CD4-positive, alpha-beta T cell (primary cell): Measurements from ENCODE around the gene CXCL12. TPM values are rescaled to one million over a fixed set of nuclear protein-coding genes. Genes with fewer than 3 reads are reported as not detected.

Source experiments
- ATAC-seq: fragments of 200-7000 bp; cut with Tn5 transposase; one replicate; pipeline ENCODE4 v1.10.0; 2022; ENCODE audit warnings: mild to moderate bottlenecking; ENCODE audit not compliant: poor library complexity
- CTCF ChIA-PET: fragments of 350-600 bp; sonication (Branson Sonifier 250); formaldehyde crosslinking; loops from one replicate; lab custom pipeline; 2021; ENCODE audit warnings: antibody characterized with exemption, inconsistent platforms; lab: Charles Lee
- POLR2A ChIA-PET: fragments of 350-600 bp; sonication (Branson Sonifier 250); formaldehyde crosslinking; loops from one replicate; lab custom pipeline; 2021; ENCODE audit warnings: antibody characterized with exemption, inconsistent platforms; lab: Charles Lee
- DNase-seq, 14 experiments: peaks; one replicate each; pipeline ENCODE4 v3.0.0-alpha.2; 2013 to 2020; ENCODE audit warnings: mixed read lengths in 2 of 14
- H3K27ac ChIP-seq, 2 donors: one replicate each; pipeline versions ENCODE4 v1.5.1 to v1.7.0; 2013; ENCODE audit warnings: low read length in 2 of 2, low read depth in 1 of 2, mild to moderate bottlenecking in 1 of 2
- H3K27me3 ChIP-seq, 2 experiments: 1 replicate in 1 of 2; 2 replicates in 1 of 2; pipeline versions ENCODE4 v1.6.1 to v1.7.0; 2013; ENCODE audit warnings: low read length in 2 of 2, control low read depth in 1 of 2, mild to moderate bottlenecking in 1 of 2, moderate library complexity in 1 of 2; ENCODE audit not compliant: insufficient read depth in 2 of 2, control insufficient read depth in 1 of 2
- H3K36me3 ChIP-seq: one replicate; pipeline ENCODE4 v1.6.1; 2013; ENCODE audit warnings: low read length, control low read depth; ENCODE audit not compliant: insufficient read depth
- H3K4me1 ChIP-seq: one replicate; pipeline ENCODE4 v1.6.1; 2013; ENCODE audit warnings: low read length, control low read depth; ENCODE audit not compliant: insufficient read depth
- H3K4me3 ChIP-seq: one replicate; pipeline ENCODE4 v1.5.1; 2013; ENCODE audit warnings: mild to moderate bottlenecking, low read length, moderate library complexity
- H3K9me3 ChIP-seq, 2 experiments: 1 replicate in 1 of 2; 2 replicates in 1 of 2; pipeline versions ENCODE4 v1.6.1 to v1.7.0; 2013; ENCODE audit warnings: low read length in 2 of 2, mild to moderate bottlenecking in 2 of 2, control low read depth in 1 of 2, moderate library complexity in 1 of 2; ENCODE audit not compliant: control insufficient read depth in 1 of 2, insufficient read depth in 1 of 2
- H3K27ac Mint-ChIP-seq: one replicate; pipeline ENCODE4 v1.8.0; 2020; ENCODE audit warnings: mixed read lengths
- H3K27me3 Mint-ChIP-seq: one replicate; pipeline ENCODE4 v1.8.0; 2021; ENCODE audit warnings: mixed read lengths
- H3K36me3 Mint-ChIP-seq: one replicate; pipeline ENCODE4 v1.8.0; 2021; ENCODE audit warnings: low read depth, mixed read lengths
- H3K4me1 Mint-ChIP-seq: one replicate; pipeline ENCODE4 v1.8.0; 2021; ENCODE audit warnings: low read depth, mixed read lengths
- H3K4me3 Mint-ChIP-seq: one replicate; pipeline ENCODE4 v1.8.0; 2020; ENCODE audit warnings: mild to moderate bottlenecking, mixed read lengths
- H3K9me3 Mint-ChIP-seq: one replicate; pipeline ENCODE4 v1.8.0; 2020; ENCODE audit warnings: mixed read lengths
- intact Hi-C, 2 experiments: fragments of 100-400 bp; cut with DNase I in 1 of 2; cut with micrococcal nuclease in 1 of 2; formaldehyde crosslinking; loops; one replicate each; pipeline versions ENCODE4 v1.15.1 to v1.9.0; 2023 to 2025; cut with DNase I, micrococcal nuclease
- total RNA-seq, 174 experiments: library from RNA in 2 of 174; stranded (reverse) in 2 of 174; gene quantifications; one replicate each; pipeline ENCODE4 v1.2.3 and lab custom pipeline; 2021 to 2026
- TF ChIP-seq, protein P1 (sequence below): fragments of 200-600 bp; IDR thresholded peaks from one replicate; pipeline ENCODE4 v1.8.0; 2022; ENCODE audit warnings: antibody characterized with exemption, mild to moderate bottlenecking

CXCL12 gene
- total RNA-seq, 2 experiments from 2014 or later = not detected

DNA sequence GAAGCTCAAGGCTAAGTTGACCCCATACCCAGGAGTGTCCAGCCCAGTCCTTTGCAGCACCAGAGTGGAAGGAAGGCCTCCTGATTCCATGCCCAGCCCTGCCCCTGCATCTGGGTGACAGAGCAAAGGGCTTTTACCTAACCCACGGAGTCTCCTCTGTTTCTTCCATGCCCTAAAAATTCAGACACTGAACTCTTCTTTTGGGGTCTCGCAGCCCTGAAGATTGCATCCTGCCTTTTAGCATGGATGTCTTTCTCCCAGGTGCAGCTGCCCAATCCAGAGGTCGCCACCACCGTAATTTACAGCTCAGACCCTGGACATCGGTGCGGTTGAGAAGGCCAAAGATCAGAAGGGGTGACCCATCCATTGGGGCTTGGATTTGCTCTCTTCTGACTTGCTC is 50.8 kb downstream of the CXCL12 start:
- intact Hi-C loops = no loop called here
- ChIA-PET CTCF (no interaction called here), POLR2A (no interaction called here)
- no peaks in the 10 kb centered on the region for H3K4me1 ChIP-seq
- Mint-ChIP-seq H3K36me3 (no peaks in the 10 kb centered on the region), H3K4me1 (no peaks in the 10 kb centered on the region), H3K4me3 (no peak overlapping the region), H3K9me3 (no peaks in the 10 kb centered on the region), H3K27ac (no peak overlapping the region), H3K27me3 (peaks cover 21% of the 10 kb centered on the region)
- DNase-seq (no peak), ATAC-seq (no peak)
- TF ChIP-seq, protein P1, sequence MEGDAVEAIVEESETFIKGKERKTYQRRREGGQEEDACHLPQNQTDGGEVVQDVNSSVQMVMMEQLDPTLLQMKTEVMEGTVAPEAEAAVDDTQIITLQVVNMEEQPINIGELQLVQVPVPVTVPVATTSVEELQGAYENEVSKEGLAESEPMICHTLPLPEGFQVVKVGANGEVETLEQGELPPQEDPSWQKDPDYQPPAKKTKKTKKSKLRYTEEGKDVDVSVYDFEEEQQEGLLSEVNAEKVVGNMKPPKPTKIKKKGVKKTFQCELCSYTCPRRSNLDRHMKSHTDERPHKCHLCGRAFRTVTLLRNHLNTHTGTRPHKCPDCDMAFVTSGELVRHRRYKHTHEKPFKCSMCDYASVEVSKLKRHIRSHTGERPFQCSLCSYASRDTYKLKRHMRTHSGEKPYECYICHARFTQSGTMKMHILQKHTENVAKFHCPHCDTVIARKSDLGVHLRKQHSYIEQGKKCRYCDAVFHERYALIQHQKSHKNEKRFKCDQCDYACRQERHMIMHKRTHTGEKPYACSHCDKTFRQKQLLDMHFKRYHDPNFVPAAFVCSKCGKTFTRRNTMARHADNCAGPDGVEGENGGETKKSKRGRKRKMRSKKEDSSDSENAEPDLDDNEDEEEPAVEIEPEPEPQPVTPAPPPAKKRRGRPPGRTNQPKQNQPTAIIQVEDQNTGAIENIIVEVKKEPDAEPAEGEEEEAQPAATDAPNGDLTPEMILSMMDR = no peak
- H3K27me3 ChIP-seq = peaks cover 0 to 2% of the 10 kb centered on the region in 2 experiments
- H3K4me3 ChIP-seq = no peak overlapping the region
- H3K9me3 ChIP-seq = no peaks in the 10 kb centered on the region
- H3K36me3 ChIP-seq = no peaks in the 10 kb centered on the region
- no peak overlapping the region for H3K27ac ChIP-seq

DNA sequence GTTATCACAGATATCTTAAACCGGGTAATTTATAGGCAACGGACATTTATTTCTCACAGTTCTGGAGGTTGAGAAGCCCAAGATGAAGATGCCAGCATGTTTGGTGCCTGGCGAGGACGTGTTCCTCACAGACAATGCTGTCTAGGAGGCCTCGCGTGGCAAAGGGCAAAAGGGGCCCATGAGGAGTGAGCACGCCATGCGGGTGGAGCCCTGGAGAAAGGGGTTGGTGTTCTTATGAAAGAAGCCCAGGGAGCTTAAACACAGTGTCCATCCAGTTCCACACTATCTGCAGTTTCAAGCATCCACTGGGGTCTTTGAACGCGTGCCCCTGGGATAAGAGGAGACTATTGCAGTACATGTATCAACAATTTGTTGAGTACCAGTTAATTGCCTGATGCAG is 51.4 kb downstream of the CXCL12 start:
- Mint-ChIP-seq H3K4me1 (no peaks in the 10 kb centered on the region), H3K27me3 (peaks cover 21% of the 10 kb centered on the region), H3K36me3 (no peaks in the 10 kb centered on the region), H3K4me3 (no peak overlapping the region), H3K9me3 (no peaks in the 10 kb centered on the region), H3K27ac (no peak overlapping the region)
- POLR2A ChIA-PET = no interaction called here
- Histone ChIP-seq H3K36me3 (no peaks in the 10 kb centered on the region), H3K27me3 (peaks cover 0 to 2% of the 10 kb centered on the region in 2 experiments), H3K27ac (no peak overlapping the region), H3K4me1 (no peaks in the 10 kb centered on the region), H3K9me3 (no peaks in the 10 kb centered on the region), H3K4me3 (no peak overlapping the region)
- ATAC-seq (no peak), DNase-seq (no peak)
- TF ChIP-seq, protein P1 = no peak
- intact Hi-C loops = no loop called here
- CTCF ChIA-PET = no interaction called here

DNA sequence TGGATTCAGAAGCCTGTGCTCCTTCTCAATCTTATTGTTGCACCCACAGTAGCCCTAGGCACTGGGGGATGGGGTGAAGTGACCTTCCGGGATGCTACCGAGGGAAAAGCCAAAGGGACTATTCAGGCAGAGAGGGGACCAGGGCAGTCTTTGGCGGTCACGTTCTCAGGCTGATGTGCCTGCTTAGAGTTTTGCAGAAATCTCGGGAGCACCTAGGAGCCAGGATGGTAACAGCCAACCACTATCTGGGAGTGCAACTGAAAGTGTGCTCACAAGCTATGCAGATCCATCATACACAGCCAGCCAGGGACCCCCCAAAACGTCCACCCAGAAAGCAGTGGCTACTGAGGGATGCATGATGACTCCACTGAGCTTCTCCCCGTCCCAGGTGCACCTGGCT is 52.4 kb downstream of the CXCL12 start:
- no peaks in the 10 kb centered on the region for H3K4me1 Mint-ChIP-seq

More for the DNA sequence above, 52.4 kb downstream of the CXCL12 start:
- POLR2A ChIA-PET = no interaction called here
- no peaks in the 10 kb centered on the region for H3K9me3 ChIP-seq
- no peaks in the 10 kb centered on the region for H3K4me1 ChIP-seq
- Mint-ChIP-seq H3K27me3 (peaks cover 21% of the 10 kb centered on the region), H3K36me3 (no peaks in the 10 kb centered on the region), H3K27ac (no peak overlapping the region), H3K9me3 (no peaks in the 10 kb centered on the region), H3K4me3 (no peak overlapping the region)
- no peak overlapping the region for H3K27ac ChIP-seq
- intact Hi-C loops = no loop called here
- no peak for ATAC-seq
- CTCF ChIA-PET = no interaction called here
- H3K4me3 ChIP-seq = no peak overlapping the region
- TF ChIP-seq, protein P1 = no peak
- H3K27me3 ChIP-seq = peaks cover 0 to 4% of the 10 kb centered on the region in 2 experiments
- DNase-seq = no peak
- no peaks in the 10 kb centered on the region for H3K36me3 ChIP-seq
